Raji (cell line): ENCODE data around the gene UNC5A.

Source experiments
- POLR2A ChIP-seq: IDR thresholded peaks from 2 replicates; pipeline ENCODE4 v1.6.1; 2011; ENCODE audit warnings: low read depth, low read length, control low read depth; ENCODE audit not compliant: insufficient read depth

Gene UNC5A

GRCh38 chr5:176868731-176869130 is 58.4 kb downstream of the UNC5A start:
- no peak for TF ChIP-seq POLR2A

GRCh38 chr5:176869501-176870109 is 59.2 kb downstream of the UNC5A start:
- TF ChIP-seq POLR2A: no peak

DNA sequence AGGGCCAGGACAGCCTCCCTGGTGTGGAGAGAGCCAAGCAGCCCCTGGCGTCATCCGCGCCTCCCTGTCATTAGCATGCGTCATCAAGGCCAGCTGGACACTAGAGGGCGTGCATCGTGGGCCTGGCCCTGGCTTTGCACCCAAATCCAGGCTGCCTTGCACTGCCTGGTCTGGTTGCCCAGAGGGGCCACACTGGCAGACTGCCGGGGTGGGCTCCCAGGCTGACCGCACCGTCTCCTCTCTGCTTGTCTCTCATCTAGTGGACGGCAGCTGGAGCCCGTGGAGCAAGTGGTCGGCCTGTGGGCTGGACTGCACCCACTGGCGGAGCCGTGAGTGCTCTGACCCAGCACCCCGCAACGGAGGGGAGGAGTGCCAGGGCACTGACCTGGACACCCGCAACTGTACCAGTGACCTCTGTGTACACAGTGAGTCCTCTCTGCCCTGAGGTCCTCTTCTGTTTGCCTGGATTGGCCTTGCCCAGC is 59.8 kb downstream of the UNC5A start:
- no peak for TF ChIP-seq POLR2A

DNA sequence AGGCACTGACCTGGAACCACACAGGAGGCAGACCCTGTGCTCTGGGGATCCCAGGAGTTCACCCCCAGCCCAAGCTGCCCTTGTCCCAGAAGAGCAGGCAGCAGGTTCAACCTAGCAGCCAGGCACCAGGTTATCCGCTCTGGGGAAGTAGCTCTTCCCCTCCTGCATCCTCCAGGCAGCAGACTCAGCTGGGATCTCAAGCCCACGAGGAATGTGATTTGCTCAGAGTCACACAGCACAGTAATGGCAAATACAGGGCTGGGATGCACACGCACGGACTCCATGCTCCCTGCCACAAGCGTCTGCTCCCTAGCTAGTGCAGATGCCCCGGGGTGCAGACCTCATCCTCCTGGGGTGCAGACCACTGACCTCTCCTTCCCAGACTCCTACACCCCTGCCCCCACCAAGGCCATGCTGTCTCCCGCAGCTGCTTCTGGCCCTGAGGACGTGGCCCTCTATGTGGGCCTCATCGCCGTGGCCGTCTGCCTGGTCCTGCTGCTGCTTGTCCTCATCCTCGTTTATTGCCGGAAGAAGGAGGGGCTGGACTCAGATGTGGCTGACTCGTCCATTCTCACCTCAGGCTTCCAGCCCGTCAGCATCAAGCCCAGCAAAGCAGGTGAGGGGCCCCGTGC is 63.3 kb downstream of the UNC5A start:
- TF ChIP-seq POLR2A: no peak

DNA sequence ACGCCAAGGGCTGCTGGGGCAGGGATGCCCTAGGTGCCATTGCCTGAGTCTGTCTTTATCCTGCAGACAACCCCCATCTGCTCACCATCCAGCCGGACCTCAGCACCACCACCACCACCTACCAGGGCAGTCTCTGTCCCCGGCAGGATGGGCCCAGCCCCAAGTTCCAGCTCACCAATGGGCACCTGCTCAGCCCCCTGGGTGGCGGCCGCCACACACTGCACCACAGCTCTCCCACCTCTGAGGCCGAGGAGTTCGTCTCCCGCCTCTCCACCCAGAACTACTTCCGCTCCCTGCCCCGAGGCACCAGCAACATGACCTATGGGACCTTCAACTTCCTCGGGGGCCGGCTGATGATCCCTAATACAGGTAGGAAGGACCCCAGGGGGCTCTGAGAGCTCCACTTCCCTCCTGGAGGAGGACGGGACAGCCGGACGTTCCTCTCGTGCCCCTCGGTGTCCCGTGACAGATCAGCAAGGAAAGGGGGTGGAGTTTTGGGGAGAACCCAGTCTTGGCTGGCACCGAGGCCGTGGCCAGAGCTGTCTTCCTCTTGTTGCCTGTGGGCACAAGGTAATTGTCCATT is 63.9 kb downstream of the UNC5A start:
- no peak for TF ChIP-seq POLR2A

DNA sequence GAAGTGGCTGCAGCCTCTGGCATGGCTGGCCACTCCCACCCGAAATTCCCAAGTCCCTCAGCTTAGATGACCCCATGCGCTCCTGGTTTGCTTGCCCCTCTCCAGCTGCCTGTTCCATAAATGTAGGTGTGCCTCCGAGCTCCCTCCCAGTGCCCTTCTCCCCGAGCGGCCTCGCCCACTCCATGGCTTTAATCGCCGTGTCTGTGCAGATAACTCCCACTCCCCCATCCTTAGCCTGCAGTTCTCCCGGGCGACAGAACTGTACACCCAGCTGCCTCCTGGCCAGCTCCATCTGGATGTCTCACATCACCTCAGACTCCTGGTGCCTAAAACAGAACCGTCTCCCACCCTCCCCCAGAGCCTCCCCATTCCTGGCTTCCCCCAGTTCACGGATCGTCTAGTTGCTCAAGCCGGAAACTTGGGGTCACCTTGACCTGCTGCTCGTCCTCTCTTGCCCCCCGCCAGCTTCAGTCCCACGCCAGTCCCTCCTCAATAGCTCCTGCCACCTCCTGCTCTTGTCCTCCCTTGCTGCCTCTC is 64.7 kb downstream of the UNC5A start:
- no peak for TF ChIP-seq POLR2A

DNA sequence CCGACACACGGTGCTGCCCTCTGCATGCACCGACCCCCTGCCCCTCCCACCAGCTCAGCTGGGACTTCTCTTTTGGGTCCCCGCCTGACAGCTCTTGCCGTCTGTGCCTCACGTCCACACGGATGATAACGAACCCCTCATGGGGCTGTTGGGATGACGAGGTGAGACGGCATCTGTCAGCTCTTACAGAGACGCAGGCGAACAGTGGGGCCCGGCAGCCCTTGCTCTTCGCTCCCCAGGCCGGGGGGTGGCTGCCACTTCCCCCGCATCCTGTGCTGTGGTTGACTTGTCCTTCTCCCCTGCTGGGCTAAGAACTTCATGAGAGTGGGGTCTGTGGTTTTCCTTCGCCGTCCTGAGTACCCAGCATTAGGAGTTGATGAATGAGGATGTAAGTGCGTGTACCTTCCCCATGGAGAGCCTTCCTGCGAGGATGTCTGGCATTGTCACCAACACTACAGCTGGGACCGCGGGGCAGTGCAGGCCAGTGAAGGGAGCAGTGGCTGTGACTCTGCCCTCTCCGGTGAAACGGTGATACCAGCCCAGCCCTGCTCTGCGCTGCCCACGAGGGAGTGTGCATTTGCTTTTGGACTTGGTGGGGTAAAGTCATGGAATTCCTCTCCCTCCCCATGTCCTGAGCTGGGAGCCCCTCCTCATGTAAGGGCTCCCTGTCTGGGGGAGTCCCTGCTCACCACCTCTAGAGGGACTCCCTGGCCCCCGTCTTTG is 65.6 kb downstream of the UNC5A start:
- TF ChIP-seq POLR2A: no peak

- TF ChIP-seq POLR2A: no peak
Observed at GRCh38 chr5:176876506-176877431, 66.4 kb downstream of the UNC5A start.

GRCh38 chr5:176877793-176878331 is 67.5 kb downstream of the UNC5A start:
- no peak for TF ChIP-seq POLR2A

GRCh38 chr5:176878463-176878862 is 68.1 kb downstream of the UNC5A start:
- no peak for TF ChIP-seq POLR2A

DNA sequence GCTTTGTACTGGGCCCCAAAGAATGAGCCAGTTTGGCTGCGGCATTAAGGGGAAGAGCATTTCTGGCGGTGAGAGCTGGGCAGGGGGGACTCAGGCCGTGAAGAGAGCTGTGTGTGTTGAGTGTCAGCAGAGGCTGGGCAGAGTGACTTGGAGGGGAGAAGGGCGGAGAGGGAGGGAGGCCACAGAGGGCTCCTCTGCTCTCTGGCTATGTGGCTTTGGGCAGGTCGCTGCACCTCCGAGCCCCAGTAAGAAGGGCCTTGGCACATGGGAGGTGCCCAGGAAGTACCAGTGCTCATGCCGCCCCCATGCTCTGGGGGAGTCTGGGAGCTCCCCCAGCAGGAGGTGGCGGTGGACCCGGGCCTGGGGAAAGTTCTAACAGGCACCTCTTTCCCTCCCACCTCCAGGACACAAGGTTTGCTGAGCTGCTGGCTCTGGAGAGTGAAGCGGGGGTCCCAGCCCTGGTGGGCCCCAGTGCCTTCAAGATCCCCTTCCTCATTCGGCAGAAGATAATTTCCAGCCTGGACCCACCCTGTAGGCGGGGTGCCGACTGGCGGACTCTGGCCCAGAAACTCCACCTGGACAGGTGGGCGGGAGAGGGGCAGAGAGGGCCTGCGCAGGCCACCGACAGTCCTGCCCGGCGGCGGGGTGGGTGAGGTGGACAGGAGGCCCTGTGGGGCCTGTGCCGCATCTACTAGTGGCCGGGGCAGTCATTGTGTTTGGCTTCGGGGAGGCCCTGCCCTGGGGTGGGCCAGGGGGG is 68.7 kb downstream of the UNC5A start:
- no peak for TF ChIP-seq POLR2A

GRCh38 chr5:176879663-176880361 is 69.5 kb downstream of the UNC5A start:
- no peak for TF ChIP-seq POLR2A

DNA sequence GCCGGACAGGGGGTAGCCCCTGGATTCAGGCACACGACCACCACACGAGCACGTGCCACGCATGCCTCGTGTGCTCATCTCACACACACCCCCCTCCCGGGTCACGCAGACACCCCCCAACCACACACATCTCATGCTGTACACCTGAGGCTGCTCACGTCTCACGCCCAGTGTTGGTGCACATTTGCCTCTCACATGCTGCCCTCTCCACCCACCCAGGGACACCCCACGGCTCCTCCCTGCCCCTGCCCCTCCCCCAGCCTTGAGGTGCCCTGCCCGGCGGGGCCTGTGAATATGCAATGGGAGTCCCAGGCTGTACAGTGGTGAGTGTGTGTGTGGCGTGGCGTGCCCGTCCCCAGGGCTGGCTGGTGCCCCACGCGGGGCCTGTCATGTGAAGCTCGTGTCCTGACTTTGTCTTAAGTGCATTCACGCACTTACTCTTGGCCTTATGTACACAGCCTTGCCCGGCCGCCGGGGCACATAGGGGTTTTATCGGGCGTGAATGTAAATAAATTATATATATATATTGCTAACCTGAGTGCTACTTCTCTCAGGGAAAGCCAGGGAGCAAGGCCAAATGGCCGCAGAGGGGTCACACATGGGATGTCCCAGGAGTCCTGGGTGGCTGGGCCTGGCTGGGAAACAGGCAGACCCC is 70.1 kb downstream of the UNC5A start:
- no peak for TF ChIP-seq POLR2A
